GM18951 (cell line): ENCODE measurements around the gene HEG1.

Source experiments
- POLR2A ChIP-seq: IDR thresholded peaks from 4 replicates; pipeline ENCODE4 v1.6.1; 2011; ENCODE audit warnings: mild to moderate bottlenecking; ENCODE audit not compliant: insufficient read length, insufficient read depth; ENCODE audit errors: extremely low read depth
- in situ Hi-C: fragments of 300-500 bp; cut with MboI; formaldehyde crosslinking; loops from one replicate; pipeline ENCODE4 v1.12.0; 2022; ENCODE audit warnings: low sequenced_read_pairs, mixed read lengths, inconsistent platforms; ENCODE audit not compliant: unreplicated experiment

HEG1 gene

DNA sequence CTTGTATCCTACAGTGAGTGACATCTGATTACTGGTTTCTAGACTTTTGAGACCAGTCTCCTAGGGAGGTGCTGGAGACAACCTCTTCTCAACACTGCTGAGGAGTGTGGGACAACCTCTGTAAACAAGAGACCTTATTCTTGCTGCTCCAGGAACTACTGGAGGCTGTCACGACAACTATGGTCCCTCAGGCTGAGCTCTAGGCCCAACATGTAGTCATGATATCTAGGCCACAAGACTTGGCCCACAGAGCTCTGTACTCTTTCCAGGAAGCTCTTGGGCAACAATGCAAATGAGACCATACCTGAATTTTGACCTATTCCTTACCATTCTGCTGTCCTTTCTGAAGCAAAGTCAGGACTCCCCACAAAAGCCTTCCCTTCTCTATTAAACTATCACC lies 24.3 kb upstream of the HEG1 start:
- in situ Hi-C loops, result no loop called here
- no peak for TF ChIP-seq POLR2A

GRCh38 chr3:125079675-125080045 lies 23.9 kb upstream of the HEG1 start:
- no peak for TF ChIP-seq POLR2A
- in situ Hi-C loops, result no loop called here

GRCh38 chr3:125078951-125079674 lies 23.3 kb upstream of the HEG1 start:
- in situ Hi-C loops, result no loop called here

GRCh38 chr3:125077864-125078263 lies 22.1 kb upstream of the HEG1 start:
- in situ Hi-C loops, result no loop called here

More at GRCh38 chr3:125078951-125079674, 23.3 kb upstream of the HEG1 start:
- no peak for TF ChIP-seq POLR2A

DNA sequence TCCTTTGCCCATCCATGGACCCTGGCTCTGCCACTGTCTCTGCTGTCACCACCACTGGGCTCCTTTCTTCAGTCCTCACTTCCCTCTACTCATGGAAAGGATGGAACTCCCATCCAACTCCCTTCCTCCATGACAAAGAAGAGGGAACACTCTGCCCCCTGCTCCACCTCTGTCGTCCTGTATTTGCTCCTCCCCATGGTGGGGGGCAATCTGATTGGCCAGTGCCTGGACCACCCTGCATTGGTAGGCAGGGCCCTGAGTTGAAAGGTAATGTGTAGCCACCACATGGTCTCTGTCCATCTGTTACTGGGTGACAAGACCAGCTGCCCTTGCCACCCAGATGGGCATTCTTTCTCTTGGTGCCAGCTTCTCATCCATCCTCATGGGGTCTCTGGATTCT lies 20.7 kb upstream of the HEG1 start:
- in situ Hi-C loops, result no loop called here
- TF ChIP-seq POLR2A, result no peak

More at GRCh38 chr3:125077864-125078263, 22.1 kb upstream of the HEG1 start:
- no peak for TF ChIP-seq POLR2A

- no peak for TF ChIP-seq POLR2A
- in situ Hi-C loops, result no loop called here
Observed at GRCh38 chr3:125075738-125076137, 19.9 kb upstream of the HEG1 start.

- in situ Hi-C loops, result no loop called here
- TF ChIP-seq POLR2A, result no peak
Observed at GRCh38 chr3:125073390-125073905, 17.7 kb upstream of the HEG1 start.

DNA sequence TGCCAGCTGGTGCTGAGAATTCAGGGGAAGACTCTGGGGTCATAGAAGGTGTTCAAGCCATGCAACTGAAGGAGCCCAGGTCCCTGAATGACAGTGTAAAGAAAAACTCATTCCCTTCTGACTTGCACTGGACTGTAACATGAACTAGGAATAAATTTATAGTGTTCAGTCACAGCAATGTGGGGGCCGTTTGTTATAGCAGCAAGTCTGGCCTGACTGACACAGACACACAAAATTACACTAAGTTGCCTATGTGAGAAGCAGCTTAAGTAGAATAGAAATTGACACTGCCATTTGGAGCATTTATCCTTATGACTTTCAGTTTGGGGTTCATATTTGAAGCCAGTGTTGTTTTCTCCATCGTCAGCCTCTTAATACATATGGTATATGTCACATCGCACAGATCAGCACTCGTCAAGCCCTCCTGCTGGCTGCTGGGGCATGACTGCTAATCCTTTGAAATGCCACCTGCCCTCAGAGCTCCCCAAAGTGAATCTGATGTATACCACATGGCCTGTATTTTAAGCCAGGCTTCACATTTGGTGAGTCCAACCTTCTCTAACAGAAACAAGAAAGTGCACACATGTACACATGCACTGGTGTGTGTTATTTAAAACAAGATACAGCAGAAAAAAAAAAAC lies 17.1 kb upstream of the HEG1 start:
- in situ Hi-C loops, result no loop called here

GRCh38 chr3:125072301-125072700 lies 16.5 kb upstream of the HEG1 start:
- no peak for TF ChIP-seq POLR2A
- in situ Hi-C loops, result no loop called here

More for the DNA sequence above, 17.1 kb upstream of the HEG1 start:
- TF ChIP-seq POLR2A, result no peak

- in situ Hi-C loops, result no loop called here
- TF ChIP-seq POLR2A, result no peak
Observed at GRCh38 chr3:125069968-125070745, 14.4 kb upstream of the HEG1 start.

GRCh38 chr3:125069452-125069851 lies 13.7 kb upstream of the HEG1 start:
- TF ChIP-seq POLR2A, result no peak
- in situ Hi-C loops, result no loop called here

GRCh38 chr3:125068265-125068664 lies 12.5 kb upstream of the HEG1 start:
- in situ Hi-C loops, result no loop called here
- TF ChIP-seq POLR2A, result no peak

- no peak for TF ChIP-seq POLR2A
- in situ Hi-C loops, result no loop called here
Observed at GRCh38 chr3:125067225-125067624, 11.4 kb upstream of the HEG1 start.

DNA sequence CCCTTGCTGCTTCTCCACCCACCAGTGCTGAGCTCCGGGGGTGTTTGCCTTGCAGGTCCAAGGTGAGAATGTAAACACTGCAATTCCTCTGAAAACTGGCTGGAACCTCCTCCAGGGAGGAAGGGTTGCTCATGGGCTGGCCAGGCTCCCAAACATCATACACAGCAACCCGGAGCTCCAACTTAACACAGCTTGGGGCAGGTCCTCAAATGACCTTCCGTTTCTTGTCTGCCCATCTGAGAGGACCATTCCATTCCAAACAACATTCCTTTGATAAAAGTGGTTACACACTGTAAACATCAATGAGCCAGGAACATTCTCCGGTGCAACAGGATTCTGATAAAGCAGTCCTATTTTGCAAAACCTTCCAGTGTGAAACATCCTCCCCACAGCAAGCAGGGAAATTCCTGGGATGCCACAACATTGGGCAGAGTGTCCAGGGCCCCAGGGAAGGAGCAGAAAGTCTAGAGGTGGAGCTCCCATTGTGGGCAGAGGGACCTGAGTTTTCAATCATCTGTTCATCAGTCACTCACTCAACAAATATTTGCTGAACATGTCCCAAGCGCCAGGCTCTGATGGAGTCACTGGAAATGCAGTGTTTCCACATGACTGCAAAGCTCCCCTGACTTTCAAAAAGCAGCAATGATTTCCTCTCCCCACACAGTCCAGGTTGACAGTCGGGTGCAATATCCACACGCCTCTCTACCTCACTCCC lies 7.3 kb upstream of the HEG1 start:
- in situ Hi-C loops, result no loop called here

More for the DNA sequence above, 7.3 kb upstream of the HEG1 start:
- no peak for TF ChIP-seq POLR2A
